Measurements from ENCODE around the gene TJAP1. TPM values are rescaled to one million over a fixed set of nuclear protein-coding genes. Genes with fewer than 3 reads are reported as not detected.

Gene TJAP1
- total and polyA plus RNA-seq, 4 donors, result 21.7 to 29.5 (median 23.4) TPM

GRCh38 chr6:43516367-43516696, 39.0 kb downstream of the TJAP1 start:
- Histone ChIP-seq H3K27ac (ENCODE audit: low read depth in 1 of 2, low read length in 1 of 2) (peak overlapping the region; percentile 85 to 88), H3K36me3 (ENCODE audit: control insufficient read depth in 4 of 4, insufficient read depth in 4 of 4, low read length in 4 of 4) (peaks cover 14 to 52% (median 44%) of the 10 kb centered on the region in 4 donors), H3K4me3 (peak overlapping the region; percentile 88), H3K9me3 (ENCODE audit: control insufficient read depth in 4 of 4, insufficient read depth in 3 of 4, low read length in 3 of 4) (no peaks in the 10 kb centered on the region), H3K9ac (ENCODE audit: insufficient read depth in 1 of 2, low read length in 2 of 2) (peak overlapping the region; percentile 87 to 98), H3K4me1 (ENCODE audit: control insufficient read depth in 5 of 5, insufficient read depth in 5 of 5, low read length in 5 of 5) (peaks cover 10 to 29% (median 13%) of the 10 kb centered on the region in 5 donors), H3K27me3 (ENCODE audit: control insufficient read depth in 3 of 3, insufficient read depth in 3 of 3, low read length in 2 of 3) (no peaks in the 10 kb centered on the region)
- no peak for TF ChIP-seq CTCF (IDR thresholded peaks at IDR 0.05; ENCODE audit: control extremely low read depth, extremely low read depth)
- WGBS, 2 donors, result 0 to 1% methylated on average over 10 of the region's 10 CpGs
- no peak for ATAC-seq (ENCODE audit: insufficient read depth, low FRiP score)
- DNase-seq, result no peak

GRCh38 chr6:43516697-43517504, 39.5 kb downstream of the TJAP1 start, which contains the start of the genes POLR1C and YIPF3:
TSS of gene POLR1C (plus strand) at chr6:43517089. CDS start at chr6:43517110, 21 bp downstream.
TSS of gene YIPF3 (minus strand) at chr6:43516926. CDS start at chr6:43516807, 119 bp downstream.
- WGBS, 2 donors, result 0 to 1% methylated on average over 56 to 57 of the region's 57 CpGs
- TF ChIP-seq CTCF (IDR thresholded peaks at IDR 0.05; ENCODE audit: control extremely low read depth, extremely low read depth), result no peak
- Histone ChIP-seq H3K9me3 (ENCODE audit: control insufficient read depth in 4 of 4, insufficient read depth in 3 of 4, low read length in 3 of 4) (no peaks in the 10 kb centered on the region), H3K27ac (ENCODE audit: low read depth in 1 of 2, low read length in 1 of 2) (peak within 1 kb of the TSS; percentile 85 to 88), H3K4me1 (ENCODE audit: control insufficient read depth in 5 of 5, insufficient read depth in 5 of 5, low read length in 5 of 5) (peaks cover 9 to 29% (median 13%) of the 10 kb centered on the region in 5 donors), H3K27me3 (ENCODE audit: control insufficient read depth in 3 of 3, insufficient read depth in 3 of 3, low read length in 2 of 3) (no peaks in the 10 kb centered on the region), H3K36me3 (ENCODE audit: control insufficient read depth in 4 of 4, insufficient read depth in 4 of 4, low read length in 4 of 4) (peaks cover 19 to 52% (median 43%) of the 10 kb centered on the region in 4 donors), H3K4me3 (peak within 1 kb of the TSS; percentile 88), H3K9ac (ENCODE audit: insufficient read depth in 1 of 2, low read length in 2 of 2) (peak within 1 kb of the TSS; percentile 87 to 98)
- DNase-seq (peak; percentile 98 to 99 (median 99)), ATAC-seq (ENCODE audit: insufficient read depth, low FRiP score) (peak; percentile 89)

GRCh38 chr6:43517505-43518357, 40.4 kb downstream of the TJAP1 start:
- H3K27ac ChIP-seq (ENCODE audit: low read depth in 1 of 2, low read length in 1 of 2), result peak overlapping the region in 1 of 2 donors; percentile 76
- ATAC-seq (ENCODE audit: insufficient read depth, low FRiP score) (no peak), DNase-seq (no peak)
- peak overlapping the region; percentile 88 for H3K4me3 ChIP-seq
- H3K27me3 ChIP-seq (ENCODE audit: control insufficient read depth in 3 of 3, insufficient read depth in 3 of 3, low read length in 2 of 3), result no peaks in the 10 kb centered on the region
- H3K4me1 ChIP-seq (ENCODE audit: control insufficient read depth in 5 of 5, insufficient read depth in 5 of 5, low read length in 5 of 5), result peaks cover 7 to 29% (median 13%) of the 10 kb centered on the region in 5 donors
- H3K36me3 ChIP-seq (ENCODE audit: control insufficient read depth in 4 of 4, insufficient read depth in 4 of 4, low read length in 4 of 4), result peaks cover 26 to 49% (median 43%) of the 10 kb centered on the region in 4 donors
- peak overlapping the region; percentile 70 to 72 for H3K9ac ChIP-seq (ENCODE audit: insufficient read depth in 1 of 2, low read length in 2 of 2)
- no peaks in the 10 kb centered on the region for H3K9me3 ChIP-seq (ENCODE audit: control insufficient read depth in 4 of 4, insufficient read depth in 3 of 4, low read length in 3 of 4)
- TF ChIP-seq CTCF (IDR thresholded peaks at IDR 0.05; ENCODE audit: control extremely low read depth, extremely low read depth), result no peak
- WGBS, 2 donors, result 4 to 7% methylated on average over 10 of the region's 10 CpGs

Measured in lung (tissue), 12 donors.